Measurements from ENCODE around the gene DOCK9. TPM values are rescaled to one million over a fixed set of nuclear protein-coding genes. Genes with fewer than 3 reads are reported as not detected.

The DOCK9 gene
- total RNA-seq, 1 donor: 44.5 TPM

- Histone ChIP-seq H3K4me3 (ENCODE audit: insufficient read depth, low read length) (no peak overlapping the region), H3K9me3 (ENCODE audit: low read depth, low read length) (no peaks in the 10 kb centered on the region), H4K20me1 (ENCODE audit: insufficient read depth, low read length) (no peaks in the 10 kb centered on the region), H3K79me2 (ENCODE audit: insufficient read depth, low read length) (no peaks in the 10 kb centered on the region), H3K27me3 (ENCODE audit: insufficient read depth, low read length) (peaks cover 6% of the 10 kb centered on the region), H3K4me1 (ENCODE audit: insufficient read depth, low read length) (no peaks in the 10 kb centered on the region), H3K4me2 (ENCODE audit: insufficient read depth, low read length) (peak overlapping the region; percentile 43), H2AFZ (ENCODE audit: low read length) (no peak overlapping the region), H3K27ac (ENCODE audit: low read depth, low read length) (no peak overlapping the region), H3K36me3 (ENCODE audit: insufficient read depth, low read length) (no peaks in the 10 kb centered on the region)
- DNase-seq (ENCODE audit: insufficient read length, low spot score, missing footprints): peak; percentile 97
- TF ChIP-seq CTCF (IDR thresholded peaks at IDR 0.05; ENCODE audit: extremely low read depth, low read depth, low read length): no peak
Measured at GRCh38 chr13:98775844-98776598, 201.8 kb downstream of the DOCK9 start.

- no peaks in the 10 kb centered on the region for H3K9me3 ChIP-seq (ENCODE audit: low read depth, low read length)
- no peak for DNase-seq (ENCODE audit: insufficient read length, low spot score, missing footprints)
- no peaks in the 10 kb centered on the region for H3K79me2 ChIP-seq (ENCODE audit: insufficient read depth, low read length)
- no peak overlapping the region for H2AFZ ChIP-seq (ENCODE audit: low read length)
- no peaks in the 10 kb centered on the region for H3K36me3 ChIP-seq (ENCODE audit: insufficient read depth, low read length)
- TF ChIP-seq CTCF (IDR thresholded peaks at IDR 0.05; ENCODE audit: extremely low read depth, low read depth, low read length): no peak
- H3K4me1 ChIP-seq (ENCODE audit: insufficient read depth, low read length): no peaks in the 10 kb centered on the region
- H3K27ac ChIP-seq (ENCODE audit: low read depth, low read length): no peak overlapping the region
- no peak overlapping the region for H3K4me2 ChIP-seq (ENCODE audit: insufficient read depth, low read length)
- no peaks in the 10 kb centered on the region for H4K20me1 ChIP-seq (ENCODE audit: insufficient read depth, low read length)
- H3K27me3 ChIP-seq (ENCODE audit: insufficient read depth, low read length): peaks cover 9% of the 10 kb centered on the region
- no peak overlapping the region for H3K4me3 ChIP-seq (ENCODE audit: insufficient read depth, low read length)
Measured at GRCh38 chr13:98775386-98775785, 202.5 kb downstream of the DOCK9 start.

GRCh38 chr13:98774776-98775175 is 203.1 kb downstream of the DOCK9 start:
- no peak overlapping the region for H2AFZ ChIP-seq (ENCODE audit: low read length)
- no peak overlapping the region for H3K4me3 ChIP-seq (ENCODE audit: insufficient read depth, low read length)
- DNase-seq (ENCODE audit: insufficient read length, low spot score, missing footprints): no peak
- H3K79me2 ChIP-seq (ENCODE audit: insufficient read depth, low read length): no peaks in the 10 kb centered on the region
- no peak overlapping the region for H3K4me2 ChIP-seq (ENCODE audit: insufficient read depth, low read length)
- H4K20me1 ChIP-seq (ENCODE audit: insufficient read depth, low read length): no peaks in the 10 kb centered on the region
- H3K27ac ChIP-seq (ENCODE audit: low read depth, low read length): no peak overlapping the region
- H3K4me1 ChIP-seq (ENCODE audit: insufficient read depth, low read length): no peaks in the 10 kb centered on the region
- H3K36me3 ChIP-seq (ENCODE audit: insufficient read depth, low read length): no peaks in the 10 kb centered on the region
- peaks cover 15% of the 10 kb centered on the region for H3K27me3 ChIP-seq (ENCODE audit: insufficient read depth, low read length)
- H3K9me3 ChIP-seq (ENCODE audit: low read depth, low read length): no peaks in the 10 kb centered on the region
- TF ChIP-seq CTCF (IDR thresholded peaks at IDR 0.05; ENCODE audit: extremely low read depth, low read depth, low read length): no peak

- H3K4me3 ChIP-seq (ENCODE audit: insufficient read depth, low read length): no peak overlapping the region
- TF ChIP-seq CTCF (IDR thresholded peaks at IDR 0.05; ENCODE audit: extremely low read depth, low read depth, low read length): no peak
- H3K27me3 ChIP-seq (ENCODE audit: insufficient read depth, low read length): peaks cover 20% of the 10 kb centered on the region
- H3K4me2 ChIP-seq (ENCODE audit: insufficient read depth, low read length): no peak overlapping the region
- H3K79me2 ChIP-seq (ENCODE audit: insufficient read depth, low read length): no peaks in the 10 kb centered on the region
- H3K27ac ChIP-seq (ENCODE audit: low read depth, low read length): no peak overlapping the region
- H4K20me1 ChIP-seq (ENCODE audit: insufficient read depth, low read length): no peaks in the 10 kb centered on the region
- DNase-seq (ENCODE audit: insufficient read length, low spot score, missing footprints): no peak
- no peak overlapping the region for H2AFZ ChIP-seq (ENCODE audit: low read length)
- H3K4me1 ChIP-seq (ENCODE audit: insufficient read depth, low read length): no peaks in the 10 kb centered on the region
- H3K9me3 ChIP-seq (ENCODE audit: low read depth, low read length): no peaks in the 10 kb centered on the region
- H3K36me3 ChIP-seq (ENCODE audit: insufficient read depth, low read length): no peaks in the 10 kb centered on the region
Measured at GRCh38 chr13:98773921-98774320, 203.9 kb downstream of the DOCK9 start.

All from osteoblast (primary cell).